B cell (primary cell): ENCODE results near the gene ACAP2.

Source experiments
- CTCF ChIP-seq: fragments of 200-600 bp; IDR thresholded peaks from one replicate; pipeline ENCODE4 v1.8.0; 2022; ENCODE audit warnings: antibody characterized with exemption, mild to moderate bottlenecking
- EZH2 ChIP-seq: IDR thresholded peaks from 2 replicates; pipeline ENCODE4 v1.6.1; 2012; ENCODE audit warnings: borderline replicate concordance, low read depth, mild to moderate bottlenecking, moderate library complexity, low read length; ENCODE audit not compliant: insufficient read depth, poor library complexity, severe bottlenecking

GRCh38 chr3:195385526-195385925, 57.3 kb downstream of the ACAP2 start:
- TF ChIP-seq CTCF = no peak
- no peak for TF ChIP-seq EZH2
